HUES6 (cell line): ENCODE data around the gene DOLPP1.
A peak's percentile ranks its signal among the peaks of the same experiment; 100 is the strongest.
"Not testable (repeated sequence)": the region's sequence is repeated elsewhere in the genome, so short reads cannot be mapped to it uniquely, and the experiment has no call there.

Source experiments
- H3K27ac ChIP-seq: 2 replicates; pipeline ENCODE4 v1.7.0; 2013; ENCODE audit warnings: low read depth, mild to moderate bottlenecking, low read length, inconsistent platforms
- H3K27me3 ChIP-seq: 2 replicates; pipeline ENCODE4 v1.6.1; 2013; ENCODE audit warnings: low read length; ENCODE audit not compliant: control insufficient read depth, insufficient read depth
- H3K36me3 ChIP-seq: 2 replicates; pipeline ENCODE4 v1.6.1; 2013; ENCODE audit warnings: low read length; ENCODE audit not compliant: control insufficient read depth, insufficient read depth
- H3K4me1 ChIP-seq: 2 replicates; pipeline ENCODE4 v1.6.1; 2013; ENCODE audit warnings: low read length; ENCODE audit not compliant: control insufficient read depth, insufficient read depth
- H3K4me3 ChIP-seq: 2 replicates; pipeline ENCODE4 v1.5.1; 2013; ENCODE audit warnings: low read depth, low read length
- H3K9ac ChIP-seq: one replicate; pipeline ENCODE4 v1.6.1; 2013; ENCODE audit warnings: mild to moderate bottlenecking, low read length
- H3K9me3 ChIP-seq: 2 replicates; pipeline ENCODE4 v1.6.1; 2013; ENCODE audit warnings: low read depth, low read length; ENCODE audit not compliant: control insufficient read depth, insufficient read depth

Gene DOLPP1

GRCh38 chr9:129107651-129108050 is 26.7 kb downstream of the DOLPP1 start:
- H3K36me3 ChIP-seq, result no peaks in the 10 kb centered on the region
- H3K27me3 ChIP-seq, result peaks cover 17% of the 10 kb centered on the region
- H3K4me1 ChIP-seq, result peaks cover 6% of the 10 kb centered on the region
- no peak overlapping the region for H3K9ac ChIP-seq
- H3K27ac ChIP-seq, result no peak overlapping the region
- no peaks in the 10 kb centered on the region for H3K9me3 ChIP-seq
- H3K4me3 ChIP-seq, result no peak overlapping the region

- H3K4me3 ChIP-seq, result no peak overlapping the region
- peaks cover 17% of the 10 kb centered on the region for H3K27me3 ChIP-seq
- no peaks in the 10 kb centered on the region for H3K36me3 ChIP-seq
- no peak overlapping the region for H3K27ac ChIP-seq
- no peak overlapping the region for H3K9ac ChIP-seq
- H3K4me1 ChIP-seq, result peaks cover 2% of the 10 kb centered on the region; the same call in 1 of the 2 replicates
- no peaks in the 10 kb centered on the region for H3K9me3 ChIP-seq
These were observed 27.3 kb downstream of the DOLPP1 start for GRCh38 chr9:129108083-129108804.

- H3K27me3 ChIP-seq, result peaks cover 17% of the 10 kb centered on the region
- H3K9ac ChIP-seq, result no peak overlapping the region
- H3K9me3 ChIP-seq, result no peaks in the 10 kb centered on the region
- H3K36me3 ChIP-seq, result no peaks in the 10 kb centered on the region
- no peak overlapping the region for H3K27ac ChIP-seq
- peaks cover 2% of the 10 kb centered on the region; the same call in 1 of the 2 replicates for H3K4me1 ChIP-seq
- H3K4me3 ChIP-seq, result no peak overlapping the region
These were observed 28.1 kb downstream of the DOLPP1 start for GRCh38 chr9:129108805-129109536.

- Histone ChIP-seq H3K4me3 (no peak overlapping the region), H3K27ac (no peak overlapping the region), H3K9ac (no peak overlapping the region)
These were observed 28.6 kb downstream of the DOLPP1 start for GRCh38 chr9:129109537-129109903.

GRCh38 chr9:129109952-129110739 is 29.2 kb downstream of the DOLPP1 start:
- peaks cover 8% of the 10 kb centered on the region; the same call in 1 of the 2 replicates for H3K4me1 ChIP-seq
- peak overlapping the region; percentile 73 for H3K9ac ChIP-seq
- no peaks in the 10 kb centered on the region for H3K36me3 ChIP-seq
- H3K27ac ChIP-seq, result no peak overlapping the region
- H3K4me3 ChIP-seq, result peak overlapping the region; percentile 87
- H3K9me3 ChIP-seq, result no peaks in the 10 kb centered on the region
- H3K27me3 ChIP-seq, result peaks cover 17% of the 10 kb centered on the region

More at GRCh38 chr9:129109537-129109903, 28.6 kb downstream of the DOLPP1 start:
- Histone ChIP-seq H3K4me1 (peaks cover 5% of the 10 kb centered on the region; the same call in 1 of the 2 replicates), H3K27me3 (peaks cover 17% of the 10 kb centered on the region), H3K9me3 (no peaks in the 10 kb centered on the region), H3K36me3 (no peaks in the 10 kb centered on the region)

GRCh38 chr9:129110740-129111527 is 30.0 kb downstream of the DOLPP1 start, which contains the start of the genes CRAT and PTPA:
TSS of gene CRAT (minus strand) at chr9:129110793. CDS start at chr9:129110509, 284 bp downstream.
TSS of gene PTPA (plus strand) at chr9:129111415. CDS start at chr9:129111601, 186 bp downstream.
- Histone ChIP-seq H3K9ac (peak within 1 kb of the TSS; percentile 92), H3K4me1 (peaks cover 8% of the 10 kb centered on the region; the same call in 1 of the 2 replicates), H3K27me3 (peaks cover 17% of the 10 kb centered on the region), H3K4me3 (peak within 1 kb of the TSS; percentile 87), H3K27ac (peak within 1 kb of the TSS; percentile 90), H3K36me3 (no peaks in the 10 kb centered on the region), H3K9me3 (no peaks in the 10 kb centered on the region)

GRCh38 chr9:129111528-129112151 is 30.7 kb downstream of the DOLPP1 start:
- peaks cover 8% of the 10 kb centered on the region; the same call in 1 of the 2 replicates for H3K4me1 ChIP-seq
- peak overlapping the region; percentile 92 for H3K9ac ChIP-seq
- no peaks in the 10 kb centered on the region for H3K9me3 ChIP-seq
- peak overlapping the region; percentile 74 for H3K4me3 ChIP-seq
- peaks cover 17% of the 10 kb centered on the region for H3K27me3 ChIP-seq
- H3K36me3 ChIP-seq, result no peaks in the 10 kb centered on the region
- peak overlapping the region; percentile 90 for H3K27ac ChIP-seq

- H3K27me3 ChIP-seq, result peaks cover 17% of the 10 kb centered on the region
- not testable (repeated sequence) for H3K9me3 ChIP-seq, H3K27ac ChIP-seq, H3K4me1 ChIP-seq, H3K36me3 ChIP-seq
- peak overlapping the region; percentile 74 for H3K4me3 ChIP-seq
- H3K9ac ChIP-seq, result peak overlapping the region; percentile 92
These were observed 31.6 kb downstream of the DOLPP1 start for GRCh38 chr9:129112526-129112925.

- peaks cover 8% of the 10 kb centered on the region; the same call in 1 of the 2 replicates for H3K4me1 ChIP-seq
These were observed 32.9 kb downstream of the DOLPP1 start for GRCh38 chr9:129113645-129114304.

More at GRCh38 chr9:129113645-129114304, 32.9 kb downstream of the DOLPP1 start:
- Histone ChIP-seq H3K9me3 (no peaks in the 10 kb centered on the region), H3K27me3 (peaks cover 15% of the 10 kb centered on the region), H3K27ac (no peak overlapping the region), H3K36me3 (no peaks in the 10 kb centered on the region), H3K4me3 (no peak overlapping the region), H3K9ac (no peak overlapping the region)
